DMS 273 (cell line): Measurements from ENCODE around the gene CX3CL1.
"Not testable (repeated sequence)": the region's sequence is repeated elsewhere in the genome, so short reads cannot be mapped to it uniquely, and the experiment has no call there.

Experiments used
- DNase-seq: peaks from one replicate; lab custom pipeline; 2025; ENCODE audit not compliant: unreplicated experiment; lab: John Stamatoyannopoulos, UW

Gene CX3CL1

GRCh38 chr16:57357330-57358085 lies 14.8 kb upstream of the CX3CL1 start:
- no peak for DNase-seq

- no peak for DNase-seq
Measured at GRCh38 chr16:57358086-57358420, 14.2 kb upstream of the CX3CL1 start.

- no peak for DNase-seq
Measured at GRCh38 chr16:57358527-57359095, 13.7 kb upstream of the CX3CL1 start, which contains the start of gene CCL22. CCL22 (plus strand) TSS chr16:57358783; CDS start chr16:57358817, 34 bp downstream.

- DNase-seq: no peak
Measured at GRCh38 chr16:57360321-57360935, 11.9 kb upstream of the CX3CL1 start.

GRCh38 chr16:57361404-57361803 lies 10.9 kb upstream of the CX3CL1 start:
- DNase-seq: no peak

GRCh38 chr16:57364143-57364542 lies 8.1 kb upstream of the CX3CL1 start:
- DNase-seq: no peak

GRCh38 chr16:57366544-57367040 lies 5.7 kb upstream of the CX3CL1 start:
- DNase-seq: no peak

GRCh38 chr16:57367116-57367752 lies 5.1 kb upstream of the CX3CL1 start:
- no peak for DNase-seq

GRCh38 chr16:57371494-57372371 lies 557 bp upstream of the CX3CL1 start:
- DNase-seq: no peak

- no peak for DNase-seq
Measured at GRCh38 chr16:57373117-57373947, 1.0 kb downstream of the CX3CL1 start.

GRCh38 chr16:57374067-57374534 lies 1.8 kb downstream of the CX3CL1 start:
- DNase-seq: peak; percentile 32

GRCh38 chr16:57374925-57375465 lies 2.7 kb downstream of the CX3CL1 start:
- DNase-seq: not testable (repeated sequence)

GRCh38 chr16:57376313-57376818 lies 4.1 kb downstream of the CX3CL1 start:
- DNase-seq: no peak

- DNase-seq: peak; percentile 46
Measured at GRCh38 chr16:57377080-57377841, 5.0 kb downstream of the CX3CL1 start.

- no peak for DNase-seq
Measured at GRCh38 chr16:57379579-57379978, 7.3 kb downstream of the CX3CL1 start.

- peak; percentile 59 for DNase-seq
Measured at GRCh38 chr16:57380671-57381462, 8.6 kb downstream of the CX3CL1 start.

GRCh38 chr16:57381791-57382534 lies 9.7 kb downstream of the CX3CL1 start:
- DNase-seq: no peak
